Caco-2 (cell line): ENCODE measurements around the gene S1PR3. TPM values are rescaled to one million over a fixed set of nuclear protein-coding genes. Genes with fewer than 3 reads are reported as not detected.

Source experiments
- BruUV-seq: library from RNA; stranded (reverse); fragments of 400-500 nt; replicated peaks from 2 replicates; lab custom pipeline; 2021; lab: Mats Ljungman, UMichigan
- CTCF ChIA-PET: fragments of 300-600 bp; sonication (Branson Sonifier 250); formaldehyde crosslinking; loops from one replicate; lab custom pipeline; 2022; ENCODE audit warnings: antibody characterized with exemption; lab: Charles Lee
- POLR2A ChIA-PET: fragments of 300-600 bp; sonication (Branson Sonifier 250); formaldehyde crosslinking; loops from one replicate; lab custom pipeline; 2022; ENCODE audit warnings: antibody characterized with exemption; lab: Charles Lee
- DNase-seq, 2 experiments: peaks; one replicate each; pipeline versions ENCODE4 v3.0.0 to v3.0.0-alpha.2; 2020 to 2022
- H3K27me3 ChIP-seq: replicated peaks from 2 replicates; pipeline ENCODE4 v1.6.0; 2011; ENCODE audit warnings: low read length; ENCODE audit not compliant: control insufficient read depth, insufficient read depth
- H3K36me3 ChIP-seq: 2 replicates; pipeline ENCODE4 v1.5.1; 2011; ENCODE audit warnings: low read length; ENCODE audit not compliant: control insufficient read depth, insufficient read depth
- H3K4me1 ChIP-seq: fragments of 250-450 bp; sonication (Bioruptor Pico); 2 replicates; pipeline ENCODE4 v1.5.1; 2020; ENCODE audit warnings: mild to moderate bottlenecking
- H3K4me3 ChIP-seq: 2 replicates; pipeline ENCODE4 v1.5.1; 2011; ENCODE audit warnings: low read depth, mild to moderate bottlenecking, control low read depth, low read length
- H3K9me3 ChIP-seq: fragments of 250-450 bp; sonication (Bioruptor Pico); 2 replicates; pipeline ENCODE4 v1.5.1; 2020; ENCODE audit warnings: mild to moderate bottlenecking, moderate library complexity
- H3K27ac Mint-ChIP-seq: one replicate; pipeline ENCODE4 v1.8.0; 2022; ENCODE audit warnings: mixed read lengths; ENCODE audit not compliant: unreplicated experiment
- H3K27me3 Mint-ChIP-seq: one replicate; pipeline ENCODE4 v1.8.0; 2022; ENCODE audit warnings: mixed read lengths; ENCODE audit not compliant: insufficient read depth, unreplicated experiment
- H3K36me3 Mint-ChIP-seq: one replicate; pipeline ENCODE4 v1.8.0; 2022; ENCODE audit warnings: mild to moderate bottlenecking, mixed read lengths; ENCODE audit not compliant: insufficient read depth, unreplicated experiment
- H3K4me1 Mint-ChIP-seq: one replicate; pipeline ENCODE4 v1.8.0; 2022; ENCODE audit warnings: low read depth, mixed read lengths; ENCODE audit not compliant: unreplicated experiment
- H3K4me3 Mint-ChIP-seq: one replicate; pipeline ENCODE4 v1.8.0; 2022; ENCODE audit warnings: mild to moderate bottlenecking, moderate library complexity, mixed read lengths; ENCODE audit not compliant: unreplicated experiment
- H3K9me3 Mint-ChIP-seq: one replicate; pipeline ENCODE4 v1.8.0; 2022; ENCODE audit warnings: mixed read lengths; ENCODE audit not compliant: unreplicated experiment
- CTCF ChIP-seq, 2 experiments: fragments of 200-600 bp in 1 of 2; IDR thresholded peaks; 1 replicate in 1 of 2; 2 replicates in 1 of 2; pipeline versions ENCODE4 v1.5.1 to v1.8.0; 2011 to 2022; ENCODE audit warnings: antibody characterized with exemption in 1 of 2, control low read depth in 1 of 2, inconsistent platforms in 1 of 2, low read depth in 1 of 2, low read length in 1 of 2, mild to moderate bottlenecking in 1 of 2, moderate library complexity in 1 of 2; ENCODE audit not compliant: insufficient read depth in 1 of 2, severe bottlenecking in 1 of 2, unreplicated experiment in 1 of 2
- intact Hi-C: fragments of 100-400 bp; cut with micrococcal nuclease; formaldehyde crosslinking; loops from one replicate; pipeline ENCODE4 v1.10.0; 2022; ENCODE audit not compliant: unreplicated experiment
- total RNA-seq: library from RNA; stranded (reverse); gene quantifications from 2 replicates; pipeline ENCODE4 v1.2.3, GENCODE V29; 2022

The S1PR3 gene
- total RNA-seq, 1 experiment from 2014 or later: 1.00 TPM

GRCh38 chr9:88996921-88997235 lies 5.6 kb downstream of the S1PR3 start:
- H3K27me3 ChIP-seq: no peaks in the 10 kb centered on the region
- ChIA-PET CTCF (no interaction called here), POLR2A (no interaction called here)
- Mint-ChIP-seq H3K36me3 (no peaks in the 10 kb centered on the region), H3K4me3 (no peak overlapping the region), H3K4me1 (no peaks in the 10 kb centered on the region), H3K9me3 (no peaks in the 10 kb centered on the region), H3K27me3 (no peaks in the 10 kb centered on the region), H3K27ac (no peak overlapping the region)
- no TSS peak for BruUV-seq
- intact Hi-C loops: no loop called here
- no peak overlapping the region for H3K4me3 ChIP-seq
- no peak for TF ChIP-seq CTCF (IDR thresholded peaks at IDR 0.05; ENCODE audit: insufficient read depth in 1 of 2, low read depth in 1 of 2, low read length in 1 of 2, severe bottlenecking in 1 of 2, unreplicated experiment in 1 of 2)
- no peaks in the 10 kb centered on the region for H3K9me3 ChIP-seq
- DNase-seq: no peak
- no peaks in the 10 kb centered on the region for H3K36me3 ChIP-seq
- H3K4me1 ChIP-seq: no peaks in the 10 kb centered on the region

GRCh38 chr9:88997646-88998045 lies 6.4 kb downstream of the S1PR3 start:
- Histone ChIP-seq H3K4me1 (no peaks in the 10 kb centered on the region), H3K36me3 (no peaks in the 10 kb centered on the region), H3K27me3 (no peaks in the 10 kb centered on the region), H3K9me3 (no peaks in the 10 kb centered on the region), H3K4me3 (no peak overlapping the region)
- ChIA-PET POLR2A (no interaction called here), CTCF (no interaction called here)
- Mint-ChIP-seq H3K4me1 (no peaks in the 10 kb centered on the region), H3K27me3 (no peaks in the 10 kb centered on the region), H3K4me3 (no peak overlapping the region), H3K27ac (no peak overlapping the region), H3K36me3 (no peaks in the 10 kb centered on the region), H3K9me3 (no peaks in the 10 kb centered on the region)
- BruUV-seq: no TSS peak
- no peak for TF ChIP-seq CTCF (IDR thresholded peaks at IDR 0.05; ENCODE audit: insufficient read depth in 1 of 2, low read depth in 1 of 2, low read length in 1 of 2, severe bottlenecking in 1 of 2, unreplicated experiment in 1 of 2)
- intact Hi-C loops: no loop called here
- no peak for DNase-seq

- H3K36me3 ChIP-seq: no peaks in the 10 kb centered on the region
- no peak overlapping the region for H3K4me3 ChIP-seq
- no peaks in the 10 kb centered on the region for H3K36me3 Mint-ChIP-seq
- ChIA-PET CTCF (no interaction called here), POLR2A (no interaction called here)
- no peak for DNase-seq
- H3K9me3 Mint-ChIP-seq: no peaks in the 10 kb centered on the region
- no peaks in the 10 kb centered on the region for H3K9me3 ChIP-seq
- H3K4me1 Mint-ChIP-seq: no peaks in the 10 kb centered on the region
- intact Hi-C loops: no loop called here
- H3K4me3 Mint-ChIP-seq: no peak overlapping the region
- H3K27ac Mint-ChIP-seq: no peak overlapping the region
- no peak for TF ChIP-seq CTCF (IDR thresholded peaks at IDR 0.05; ENCODE audit: insufficient read depth in 1 of 2, low read depth in 1 of 2, low read length in 1 of 2, severe bottlenecking in 1 of 2, unreplicated experiment in 1 of 2)
- no peaks in the 10 kb centered on the region for H3K27me3 ChIP-seq
- H3K27me3 Mint-ChIP-seq: no peaks in the 10 kb centered on the region
- BruUV-seq: no TSS peak
- no peaks in the 10 kb centered on the region for H3K4me1 ChIP-seq
Measured at GRCh38 chr9:88998503-88998902, 7.2 kb downstream of the S1PR3 start.
